Muscle of back (tissue), 11 donors: ENCODE measurements around the gene DDX31. TPM values are rescaled to one million over a fixed set of nuclear protein-coding genes. Genes with fewer than 3 reads are reported as not detected.

Source experiments
- DNase-seq, 3 donors: peaks; one replicate each; pipeline versions ENCODE4 v3.0.0 to v3.0.0-alpha.2; 2013
- polyA plus RNA-seq, 10 donors: library from polyadenylated mRNA; unstranded; fragments of 120-200 nt; gene quantifications; one replicate each; pipeline ENCODE4 v1.2.1, GENCODE V29; 2013; ENCODE audit not compliant: insufficient read length in 10 of 10

DDX31 gene
- polyA plus RNA-seq, 10 donors = 7.9 to 12.1 (median 8.5) TPM

DNA sequence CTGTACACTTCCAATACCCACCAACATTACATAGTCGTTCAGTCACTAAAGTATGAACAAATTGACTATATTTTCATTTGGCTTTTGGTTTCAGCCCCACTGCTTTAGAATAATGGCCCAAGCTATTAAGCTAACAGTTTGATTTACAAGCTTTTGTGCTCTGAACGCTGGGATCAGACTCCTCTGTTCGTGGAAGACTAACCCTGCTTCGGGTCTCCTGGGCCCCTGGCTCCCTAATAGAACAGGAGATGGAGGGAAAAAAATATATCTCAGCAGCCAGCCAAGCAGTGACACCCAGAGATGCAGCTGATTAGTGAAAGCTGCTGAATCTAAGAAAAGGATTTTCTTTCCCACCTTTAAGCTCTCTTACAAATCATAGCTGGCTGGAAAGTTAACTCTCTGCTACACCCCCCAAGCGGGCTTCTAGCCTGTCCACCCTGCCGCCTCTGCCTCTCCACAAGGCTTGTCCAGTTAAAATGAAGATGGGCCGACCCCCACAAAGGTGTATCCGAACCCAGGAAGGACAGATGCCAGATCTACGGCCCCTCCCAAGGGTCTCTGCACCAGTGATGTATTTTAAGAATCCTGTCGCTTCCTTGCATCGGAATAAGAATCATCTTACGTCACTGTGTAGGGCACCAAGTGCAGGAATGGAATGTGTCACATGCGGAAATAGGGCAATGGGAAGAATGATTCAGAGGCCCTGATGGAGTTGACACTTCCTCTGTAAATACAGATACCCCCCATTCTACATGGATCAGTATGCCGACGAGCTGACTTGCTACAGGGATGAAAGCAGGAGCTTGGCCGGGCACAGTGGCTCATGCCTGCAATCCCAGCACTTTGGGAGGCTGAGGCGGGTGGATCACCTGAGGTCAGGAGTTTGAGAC, 120.8 kb downstream of the DDX31 start:
- DNase-seq = no peak

DNA sequence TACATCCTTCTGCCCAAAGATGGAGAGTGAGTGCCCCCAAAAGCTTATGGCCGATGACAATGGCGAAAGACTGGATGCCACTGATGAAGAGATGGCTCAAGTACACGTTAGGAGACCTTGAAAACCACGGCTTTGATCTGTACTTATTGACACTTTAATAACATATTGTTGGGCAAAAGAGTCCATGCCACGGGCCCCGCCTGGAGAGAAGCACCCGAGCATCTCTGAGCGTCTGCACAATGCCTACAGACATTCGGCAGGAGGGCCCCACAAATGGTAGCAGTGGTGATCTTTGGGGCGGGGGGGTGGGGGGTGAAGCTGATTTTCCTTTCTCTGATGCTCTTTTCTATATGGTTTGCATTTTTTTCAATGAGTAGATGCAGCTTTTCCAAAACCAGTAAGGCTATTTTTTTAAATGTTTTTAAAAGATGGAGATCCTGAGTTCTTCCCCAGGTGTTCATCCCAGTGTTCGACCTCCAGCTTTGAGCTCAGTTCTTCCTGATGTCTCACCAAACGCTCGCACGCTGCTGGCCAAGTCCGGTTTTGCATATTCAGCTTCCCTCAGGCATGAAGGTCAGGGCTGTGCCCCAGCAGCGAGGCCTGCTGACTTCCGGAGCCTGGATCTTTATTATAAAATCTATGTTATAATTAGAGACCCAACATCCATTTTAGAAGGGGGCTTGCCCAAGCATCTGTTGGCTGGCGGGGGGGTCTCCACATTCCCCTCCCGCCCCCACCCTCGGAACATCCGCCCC, 121.6 kb downstream of the DDX31 start:
- no peak for DNase-seq

GRCh38 chr9:132547436-132547835, 122.3 kb downstream of the DDX31 start:
- no peak for DNase-seq

GRCh38 chr9:132547052-132547431, 122.7 kb downstream of the DDX31 start:
- DNase-seq = no peak

GRCh38 chr9:132546148-132547051, 123.4 kb downstream of the DDX31 start:
- peak; percentile 13 to 73 (median 46) for DNase-seq

DNA sequence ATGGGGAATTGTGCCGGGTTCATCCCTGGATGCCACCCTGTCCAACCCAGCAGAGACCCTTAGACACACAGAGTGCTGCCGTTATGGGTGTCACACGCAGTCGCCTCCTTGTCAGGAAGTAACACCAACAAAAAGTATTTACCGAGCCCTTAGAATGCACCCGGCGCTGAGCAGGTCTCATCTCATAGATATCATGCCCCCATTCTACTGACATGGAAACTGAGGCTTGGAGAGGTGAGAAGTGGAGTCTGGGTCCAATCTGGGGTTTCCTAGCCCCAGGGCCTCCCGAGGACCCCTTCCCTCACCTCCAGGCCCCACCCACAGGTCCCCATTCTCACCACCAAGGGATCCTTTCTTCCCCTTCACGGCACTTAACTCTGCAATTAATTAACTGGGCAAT, 124.2 kb downstream of the DDX31 start:
- DNase-seq = no peak

- DNase-seq = peak in 1 of 3 donors; percentile 13
Measured at GRCh38 chr9:132543960-132544359, 125.8 kb downstream of the DDX31 start.

- no peak for DNase-seq
Measured at GRCh38 chr9:132543251-132543650, 126.5 kb downstream of the DDX31 start.

Other genes with a start within 250 kb of the DDX31 start
- gene BARHL1, start 87.4 kb downstream of the DDX31 start, polyA plus RNA-seq = not detected
- 10 to 100 TPM; 12.1 to 19.4 (median 14.7) TPM for gene GTF3C4, start 481 bp upstream of the DDX31 start, polyA plus RNA-seq
- 1 to 10 TPM in 1 of 10 donors, under 1 TPM in 9; 0.31 to 1.2 (median 0.48) TPM for gene AK8, start 208.3 kb upstream of the DDX31 start, polyA plus RNA-seq
- 1 to 10 TPM; 2.0 to 4.0 (median 2.7) TPM for gene SPACA9, start 208.9 kb upstream of the DDX31 start, polyA plus RNA-seq